HG03108 (cell line): ENCODE measurements around the gene PDLIM1.

Source experiments
- ATAC-seq: cut with Tn5 transposase; IDR thresholded peaks from one replicate; pipeline ENCODE4 v1.9.1; 2021; ENCODE audit warnings: moderate library complexity; ENCODE audit not compliant: unreplicated experiment

Gene PDLIM1

DNA sequence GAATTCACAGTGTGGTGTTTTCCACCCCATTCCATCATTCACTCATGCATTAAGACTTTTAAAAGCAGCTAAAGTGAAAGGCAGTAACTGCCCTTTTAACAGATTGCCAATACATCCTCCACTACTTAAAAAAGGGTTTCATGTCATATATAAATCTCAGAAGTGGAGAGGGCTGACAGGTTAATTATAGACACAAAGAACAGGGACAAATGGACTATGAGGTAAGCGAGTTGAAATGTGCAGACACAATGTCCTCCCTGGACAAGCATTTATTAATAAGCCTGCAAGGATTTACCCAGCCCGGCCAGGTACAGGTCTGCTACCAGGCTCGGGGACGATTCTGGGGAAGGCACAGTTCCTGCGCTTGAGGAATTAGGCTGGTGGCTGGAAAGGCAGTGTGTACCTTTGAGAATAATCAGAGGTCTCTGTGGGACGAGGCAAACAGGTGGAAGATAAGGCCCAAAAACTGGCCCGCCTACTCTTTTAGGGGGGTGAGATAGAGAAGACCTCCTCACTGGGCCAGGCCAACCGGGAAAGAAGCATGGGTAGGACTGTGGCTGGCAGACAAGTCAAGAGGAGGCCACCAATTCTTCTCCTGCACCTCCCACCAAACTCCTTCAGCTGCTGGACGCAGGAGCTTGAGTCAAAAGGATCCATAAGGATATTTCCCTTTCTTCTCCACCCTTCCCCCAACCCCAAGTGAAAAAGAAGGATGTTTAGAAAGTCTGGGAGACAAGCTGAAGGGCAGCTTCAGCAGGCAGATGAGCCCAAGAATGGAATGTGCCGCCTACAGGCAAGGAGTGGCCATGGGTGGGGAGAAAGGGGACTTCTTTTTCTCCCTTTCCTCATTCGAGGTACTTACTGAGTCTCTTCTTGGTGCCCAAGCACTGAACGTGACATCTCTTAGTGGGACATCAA lies 1.5 kb downstream of the PDLIM1 start:
- no peak for ATAC-seq

DNA sequence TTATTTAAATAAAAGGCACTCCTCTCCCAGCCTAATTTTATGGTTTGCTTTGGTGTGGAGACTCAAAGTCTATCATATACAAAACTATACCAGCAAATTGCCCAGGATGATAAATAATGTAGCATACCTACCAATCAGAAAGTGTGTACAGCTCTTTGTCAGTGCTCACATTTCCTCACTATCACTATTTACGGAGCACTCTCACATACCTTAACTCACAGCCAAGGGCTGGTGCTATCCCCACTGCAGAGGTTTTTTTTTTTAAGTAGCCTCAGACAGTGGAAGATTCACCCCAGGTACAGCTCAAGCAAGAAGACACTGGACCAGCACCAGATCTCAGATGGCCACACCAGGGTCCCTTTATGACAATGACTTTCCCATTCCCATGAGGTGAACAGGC lies 2.5 kb downstream of the PDLIM1 start:
- ATAC-seq, result no peak

DNA sequence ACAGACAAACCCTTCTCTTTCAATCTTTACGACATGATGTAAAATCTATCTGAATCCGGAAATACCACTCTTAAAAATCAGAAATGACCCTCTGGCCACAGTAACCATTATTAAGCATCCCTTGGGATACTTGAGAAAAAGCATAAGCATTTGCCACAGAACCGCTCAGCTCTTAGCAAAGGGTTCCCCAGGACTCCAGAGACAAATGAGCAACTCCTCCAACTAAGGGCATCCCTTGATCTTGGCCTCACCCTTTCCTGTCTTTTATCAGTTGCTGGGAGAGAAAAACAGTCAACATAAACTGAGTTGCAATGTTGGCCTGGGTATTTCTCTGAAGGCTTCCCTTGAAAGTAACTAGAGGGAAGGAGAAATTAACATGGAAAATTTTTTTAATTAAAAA lies 3.5 kb downstream of the PDLIM1 start:
- no peak for ATAC-seq

DNA sequence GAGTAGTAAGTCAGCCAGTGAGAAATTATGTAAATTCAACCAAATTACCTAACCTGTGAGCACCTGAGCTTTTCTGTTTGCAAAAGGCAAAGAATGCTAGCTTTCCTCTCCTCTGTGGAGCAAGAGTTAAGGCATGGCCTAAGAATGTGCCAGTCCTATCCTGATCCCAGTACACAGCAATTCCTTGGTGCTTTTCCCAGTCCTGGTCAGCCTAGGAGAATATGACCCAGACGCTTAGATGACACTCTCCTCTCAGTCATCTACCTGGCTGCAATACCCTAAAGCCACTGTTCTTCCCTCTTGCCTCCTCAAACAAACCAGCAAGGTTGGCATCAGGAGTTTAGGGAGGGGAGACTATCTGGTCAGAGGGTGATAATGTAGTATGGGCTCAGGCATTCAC lies 4.1 kb downstream of the PDLIM1 start:
- no peak for ATAC-seq

DNA sequence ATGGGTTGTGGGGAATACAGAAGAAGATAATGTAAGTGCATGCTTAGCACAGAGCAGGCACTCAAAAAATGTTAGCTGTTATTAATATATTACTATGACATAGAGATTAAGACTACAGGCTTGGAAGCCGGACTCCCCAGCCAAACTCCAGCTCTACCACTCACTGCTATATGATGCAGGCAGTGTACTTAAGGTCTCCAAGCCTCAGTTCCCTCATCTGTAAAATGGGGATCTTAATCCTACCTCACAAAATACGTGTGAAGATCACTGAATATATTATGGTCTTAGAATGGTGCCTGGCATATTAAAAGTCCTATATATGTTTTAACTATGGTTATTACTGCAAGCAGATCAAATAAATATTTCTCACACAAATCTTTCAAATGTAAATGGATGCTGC lies 5.2 kb downstream of the PDLIM1 start:
- no peak for ATAC-seq

DNA sequence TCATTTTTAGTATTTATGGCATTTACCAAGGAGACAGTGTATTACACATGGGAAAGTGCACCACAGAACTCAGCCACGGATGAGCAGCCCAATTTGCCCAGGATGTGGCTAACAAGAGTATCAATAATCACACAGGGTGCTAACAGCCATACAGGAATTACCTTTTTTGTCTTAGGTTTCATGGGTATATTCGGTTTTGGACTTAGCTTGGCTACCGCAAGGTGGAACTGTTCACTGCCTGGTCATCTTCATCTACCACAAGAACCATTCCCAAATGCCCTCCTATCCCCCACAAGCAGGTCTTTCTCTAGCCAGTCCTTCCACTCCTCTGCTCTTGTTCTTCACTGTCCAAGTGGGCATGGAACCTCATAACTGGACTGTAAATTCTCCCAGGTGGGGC lies 6.0 kb downstream of the PDLIM1 start:
- no peak for ATAC-seq

DNA sequence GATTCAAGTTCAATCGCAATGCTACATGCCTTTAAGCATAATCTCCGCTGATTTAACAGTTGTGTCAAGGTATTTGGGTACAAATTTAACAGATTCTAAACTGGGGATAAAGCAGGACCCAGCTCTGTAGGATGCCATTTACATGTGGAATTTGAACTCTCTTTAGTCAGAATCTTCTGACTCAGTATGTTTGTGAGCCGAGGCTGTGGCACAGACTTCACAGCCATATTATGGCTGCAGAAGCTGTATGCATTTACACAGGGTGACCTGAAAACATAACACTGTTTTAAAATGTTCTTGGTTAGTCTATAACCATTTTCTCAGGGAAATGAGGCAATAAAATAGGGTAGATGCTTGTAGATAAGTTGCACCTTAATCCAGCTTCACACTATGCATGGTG lies 8.7 kb downstream of the PDLIM1 start:
- no peak for ATAC-seq

DNA sequence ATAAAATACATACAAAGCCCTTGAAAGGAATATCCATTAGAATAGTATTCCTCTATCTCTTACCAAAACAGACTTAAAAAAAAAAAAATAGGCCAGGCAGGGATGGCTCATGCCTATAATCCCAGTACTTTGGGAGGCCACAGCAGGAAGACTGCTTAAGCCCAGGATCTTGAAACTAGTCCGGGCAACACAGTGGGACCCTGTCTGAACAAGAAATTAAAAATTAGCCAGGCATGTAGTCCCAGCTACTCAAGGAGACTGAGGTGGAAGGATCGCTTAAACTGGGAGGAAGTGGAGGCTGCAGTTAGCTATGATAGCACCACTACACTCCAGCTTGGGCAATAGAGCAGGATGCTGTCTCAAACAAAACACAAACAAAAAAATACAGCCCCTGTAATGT lies 9.6 kb downstream of the PDLIM1 start:
- ATAC-seq, result no peak

DNA sequence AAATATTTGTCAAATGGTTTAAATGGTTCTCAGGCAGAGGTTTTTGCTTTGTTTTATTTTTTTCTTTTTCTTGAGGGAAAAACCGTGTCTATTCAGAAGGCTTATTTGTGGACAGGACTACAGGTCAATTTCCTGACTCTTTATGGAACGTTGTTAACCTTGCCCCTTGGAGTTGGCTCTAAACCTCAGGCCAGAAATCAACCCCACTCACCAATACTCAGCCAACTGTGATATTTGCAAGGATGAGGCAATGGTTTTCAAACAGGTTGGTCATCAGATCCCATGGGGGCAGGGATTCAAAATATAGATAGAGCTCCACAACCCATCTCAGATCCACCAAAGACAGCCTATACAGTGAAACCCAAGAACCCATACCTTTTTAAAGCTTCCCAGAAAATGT lies 10.2 kb downstream of the PDLIM1 start:
- no peak for ATAC-seq

DNA sequence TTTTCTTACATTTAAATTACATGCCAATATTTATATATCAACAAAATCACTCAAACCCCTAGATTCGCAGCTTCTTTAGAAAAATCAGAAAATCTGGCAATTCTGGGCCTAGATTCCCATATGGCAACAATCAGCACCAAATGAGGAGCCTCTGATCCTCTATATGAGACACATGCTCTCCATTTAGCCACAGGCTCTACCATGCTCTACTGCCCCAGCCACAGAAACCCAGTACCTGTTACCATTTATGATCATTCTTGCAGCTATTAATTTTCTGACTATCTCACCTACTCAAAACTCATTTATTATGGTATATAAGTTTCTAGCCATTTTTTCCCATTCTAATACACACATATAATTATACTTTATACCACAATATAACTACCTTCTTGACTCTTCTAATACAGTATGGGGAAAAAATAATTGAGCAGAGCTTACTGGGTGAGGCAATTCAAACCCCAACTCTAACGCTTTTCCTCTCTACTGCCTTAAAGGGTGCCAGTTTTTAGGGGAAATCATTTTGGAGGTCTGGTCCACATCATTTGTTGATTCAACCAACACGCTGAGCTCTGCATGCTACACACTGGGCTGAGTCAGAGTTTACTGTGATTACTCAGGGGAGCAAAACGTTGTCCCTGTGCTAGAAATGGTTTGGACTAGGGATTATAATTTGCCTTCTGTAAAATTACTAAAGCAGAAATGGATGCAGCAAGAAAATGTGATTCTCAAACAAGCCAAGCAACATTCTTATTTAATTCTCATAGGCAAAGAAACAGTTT lies 11.6 kb downstream of the PDLIM1 start:
- ATAC-seq, result no peak

DNA sequence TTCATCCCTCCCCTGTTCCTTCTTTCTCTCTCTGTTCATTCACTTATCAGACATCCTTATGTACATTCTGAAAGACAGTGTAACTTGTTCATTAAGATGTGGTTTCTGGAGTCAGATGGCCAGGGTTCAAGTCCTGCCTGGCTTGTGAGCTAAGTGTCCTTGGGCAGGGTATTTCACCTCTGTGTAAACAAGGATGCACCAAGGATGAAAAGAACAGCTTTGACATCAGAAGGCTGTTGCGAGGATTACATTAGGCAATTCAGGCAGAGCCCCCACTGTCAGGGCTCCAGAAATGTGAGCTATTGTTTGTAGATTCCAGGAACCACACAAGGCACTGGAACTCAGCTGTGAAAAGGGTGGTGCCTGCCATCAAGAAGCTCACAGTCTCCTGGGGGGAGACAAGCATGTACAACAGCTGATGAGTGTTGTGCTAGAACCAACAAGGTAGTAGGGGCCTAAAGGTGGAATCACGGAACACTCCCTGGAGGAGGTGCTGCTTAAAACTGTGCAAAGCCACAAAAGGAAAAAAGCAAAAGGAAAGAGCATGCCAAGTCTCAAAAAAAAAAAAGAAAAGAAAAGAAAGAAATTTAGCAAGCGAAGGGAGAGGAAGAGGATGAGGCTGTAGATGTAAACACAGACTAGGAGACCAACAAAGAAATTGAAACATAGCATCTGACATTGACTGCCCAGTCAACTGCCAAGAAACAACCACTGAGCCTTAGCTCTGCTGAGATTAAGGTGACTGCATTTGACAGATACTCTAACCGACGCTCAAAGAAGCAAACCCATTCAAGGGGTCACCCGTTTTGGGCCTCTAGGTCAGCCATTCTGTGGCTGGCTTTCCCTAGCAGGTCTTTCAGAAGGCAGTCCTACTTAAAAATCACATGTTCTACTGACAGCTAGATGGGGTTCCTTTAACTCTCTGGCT lies 12.5 kb downstream of the PDLIM1 start:
- ATAC-seq, result no peak

DNA sequence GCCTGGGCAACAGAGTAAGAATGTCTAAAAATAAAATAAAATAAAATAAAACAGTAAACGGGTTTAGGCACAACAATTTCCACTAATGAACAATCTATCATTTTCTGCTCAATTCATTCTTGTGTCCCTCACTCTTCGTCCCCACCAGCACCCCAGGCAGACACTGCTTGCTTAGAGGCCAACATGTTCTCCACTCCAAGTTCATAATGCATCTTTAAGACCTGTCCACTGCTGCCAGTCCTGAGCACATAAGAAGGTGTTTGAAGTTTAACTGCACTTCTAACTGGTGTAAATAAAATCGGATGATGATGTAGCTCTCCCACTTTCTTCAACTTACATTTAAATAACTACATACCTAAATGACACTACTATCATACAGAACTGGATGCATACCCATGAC lies 13.2 kb downstream of the PDLIM1 start:
- no peak for ATAC-seq

DNA sequence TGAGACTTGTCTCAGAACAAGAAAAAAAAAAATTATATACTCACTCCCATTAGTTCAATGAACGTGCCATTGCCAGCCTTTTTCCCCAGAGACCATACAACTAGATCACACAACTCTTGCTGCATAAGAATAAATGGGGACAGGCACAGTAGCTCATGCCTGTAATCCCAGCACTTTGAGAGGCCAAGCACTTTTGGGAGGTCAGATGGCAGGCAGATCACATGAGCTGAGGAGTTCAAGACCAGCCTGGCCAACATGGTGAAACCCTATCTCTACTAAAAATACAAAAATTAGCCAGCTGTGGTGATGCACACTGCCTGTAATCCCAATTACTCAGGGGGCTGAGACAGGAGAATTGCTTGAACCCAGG lies 13.6 kb downstream of the PDLIM1 start:
- ATAC-seq, result no peak

DNA sequence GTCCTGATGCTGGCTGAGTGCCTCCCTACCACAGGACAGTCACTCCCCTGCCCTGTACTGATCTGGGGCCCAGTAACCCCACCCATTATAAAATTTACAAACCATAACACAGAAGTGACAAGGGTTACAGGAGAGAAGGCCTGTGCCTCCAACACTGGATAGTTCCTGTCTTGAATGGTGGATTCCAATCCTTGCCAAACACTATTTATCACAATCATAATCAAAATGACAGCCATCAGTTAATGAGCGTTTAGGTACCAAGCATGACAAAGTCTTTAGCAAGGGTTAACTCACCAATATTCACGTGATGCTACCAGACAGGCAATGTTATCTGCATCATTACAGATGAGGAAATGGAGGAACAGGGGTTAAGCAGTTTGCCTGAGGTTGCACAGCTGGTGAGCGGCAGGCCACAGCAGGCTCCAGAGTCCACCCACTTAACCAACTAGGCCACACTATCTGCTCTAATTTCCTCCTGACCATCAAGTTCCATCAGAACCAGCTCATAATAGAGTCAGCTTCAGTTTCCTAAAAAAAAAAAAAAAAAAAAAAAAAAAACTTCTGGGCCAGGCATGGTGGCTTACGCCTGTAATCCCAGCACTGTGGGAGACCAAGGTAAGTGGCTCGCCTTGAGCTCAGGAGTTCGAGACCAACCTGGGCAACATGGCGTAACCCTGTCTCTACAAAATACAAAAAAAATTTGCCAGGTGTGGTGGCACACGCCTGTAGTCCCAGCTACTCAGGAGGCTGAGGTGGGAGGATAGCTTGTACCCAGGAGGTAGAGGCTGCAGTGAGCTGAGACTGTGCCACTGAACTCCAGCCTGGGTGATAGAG lies 14.2 kb downstream of the PDLIM1 start:
- no peak for ATAC-seq

DNA sequence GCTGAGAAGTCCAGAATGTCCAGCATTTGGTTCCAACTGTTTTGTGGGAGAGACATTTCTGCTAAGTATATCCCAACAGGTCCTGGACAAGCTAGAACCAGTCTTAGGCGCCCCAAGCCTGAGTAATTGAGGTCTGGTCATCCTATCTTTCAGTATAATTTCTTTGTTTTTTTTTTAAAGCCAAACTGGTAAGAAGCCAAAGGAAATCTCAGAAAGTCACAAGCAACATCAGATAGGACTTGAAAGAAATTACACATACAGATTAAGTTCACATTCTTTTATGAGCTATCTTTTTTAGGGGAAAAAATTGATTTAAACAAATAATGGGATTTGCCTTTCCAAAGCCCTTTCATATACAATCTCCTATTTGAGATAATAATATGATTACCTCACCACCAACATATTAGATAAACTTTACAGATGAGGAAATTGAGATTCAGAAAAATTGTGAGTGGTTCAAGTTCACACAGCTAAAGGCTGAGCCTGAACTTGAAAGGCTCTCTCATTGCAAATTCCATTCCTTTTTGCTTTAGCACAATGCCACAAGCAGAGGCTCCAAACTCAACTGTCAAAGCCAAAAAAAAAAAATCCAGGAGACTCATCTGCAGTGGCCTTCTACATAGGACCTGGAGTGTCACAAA lies 15.0 kb downstream of the PDLIM1 start:
- ATAC-seq, result no peak

DNA sequence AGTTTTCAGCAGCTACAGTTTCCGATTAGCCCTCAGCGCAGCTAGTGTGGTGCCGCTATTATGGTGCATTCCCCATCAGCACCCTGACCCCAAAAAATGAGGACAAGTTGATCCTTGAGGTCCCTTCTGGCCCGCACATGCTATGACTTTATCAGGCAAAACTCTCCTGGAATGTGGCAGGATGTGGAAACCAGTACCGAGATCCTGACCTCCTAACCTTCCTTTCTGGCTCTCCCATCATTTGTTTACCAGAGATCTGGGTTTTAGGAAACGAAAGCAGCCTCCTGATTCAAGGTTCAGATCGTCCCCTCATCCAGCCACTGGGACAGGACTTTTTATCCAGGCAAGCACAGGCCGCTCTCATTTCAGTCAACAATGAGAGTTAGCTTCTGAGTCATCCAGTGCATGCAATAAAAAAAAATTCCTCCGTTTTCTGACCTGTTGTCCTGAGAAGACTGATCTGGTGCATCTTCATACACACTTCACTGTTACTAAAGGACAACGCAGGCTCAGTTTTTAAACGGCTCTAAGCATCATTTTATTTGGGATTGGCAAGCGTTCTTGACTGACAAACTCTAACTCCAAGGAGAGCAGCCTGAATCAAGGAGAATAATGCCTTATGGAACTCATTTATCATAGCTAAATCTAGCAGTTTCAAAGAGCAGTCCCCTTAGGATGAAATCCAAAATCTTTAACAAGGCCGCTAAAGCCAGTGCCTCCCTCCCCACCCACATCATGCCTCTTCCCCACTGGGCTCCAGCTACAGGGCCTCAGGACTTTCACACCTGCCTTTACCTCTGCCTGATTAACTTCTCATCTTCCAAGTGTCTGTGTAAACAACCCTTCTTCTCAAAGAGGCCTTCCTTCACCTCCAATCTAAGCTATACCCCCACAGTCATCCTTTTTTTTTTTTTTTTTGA lies 17.1 kb downstream of the PDLIM1 start:
- no peak for ATAC-seq

DNA sequence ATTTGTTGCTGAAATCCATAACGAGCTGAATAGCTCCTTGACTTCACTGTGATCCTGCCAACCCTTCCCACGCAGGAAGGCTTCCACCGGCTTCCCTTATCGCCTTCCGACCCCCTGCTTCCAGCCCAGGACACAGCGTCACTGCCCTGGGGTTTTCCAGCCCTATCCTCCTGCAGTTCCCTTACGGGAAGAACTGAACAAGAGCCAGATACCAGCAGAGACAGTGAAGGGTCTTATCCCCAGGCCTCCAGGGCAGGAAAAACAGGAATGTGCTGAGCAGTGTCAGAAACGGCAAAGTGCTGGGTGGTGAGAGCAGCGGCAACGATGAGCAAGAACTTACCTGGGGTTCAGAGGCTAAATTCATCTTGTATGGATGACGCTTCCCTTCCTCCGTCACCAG lies 22.4 kb downstream of the PDLIM1 start:
- no peak for ATAC-seq

DNA sequence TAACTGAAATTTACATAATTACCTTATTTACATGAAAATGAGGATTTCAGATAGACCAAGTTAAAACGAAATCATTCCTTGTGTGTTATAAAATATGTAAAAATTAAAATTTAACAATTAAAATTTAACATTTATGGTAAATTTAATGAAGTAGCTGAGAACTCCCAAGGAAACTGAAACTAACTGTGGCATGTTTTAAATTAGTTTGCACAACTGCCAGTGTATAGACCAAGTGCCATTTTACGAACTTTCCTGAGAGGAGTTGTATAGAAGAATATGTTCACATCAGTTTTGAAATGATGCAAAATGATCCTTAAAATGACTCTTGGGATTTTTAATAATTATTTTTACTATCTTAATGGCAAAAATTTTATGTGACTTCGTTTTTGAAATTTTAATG lies 23.6 kb downstream of the PDLIM1 start:
- no peak for ATAC-seq

DNA sequence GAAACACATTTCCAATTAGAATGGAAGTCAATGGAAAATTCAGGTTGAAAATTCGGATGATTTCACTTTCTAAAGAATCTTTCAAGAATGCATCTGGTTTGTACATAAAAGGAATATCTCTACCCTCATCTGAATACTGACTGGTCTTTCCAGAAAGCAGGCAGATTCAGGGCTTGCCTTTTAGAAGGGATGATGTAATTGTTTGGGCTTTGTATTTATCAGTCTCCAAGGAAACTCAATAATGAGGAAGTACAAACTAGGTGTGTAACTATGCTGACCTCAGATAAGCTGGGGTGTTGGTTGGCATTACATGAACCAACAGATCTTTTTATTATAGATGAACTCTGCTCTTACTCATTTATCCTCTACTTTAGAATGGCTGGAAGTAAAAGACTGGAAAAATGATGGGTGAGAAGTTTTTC lies 24.1 kb downstream of the PDLIM1 start:
- ATAC-seq, result peak; percentile 77
